KBM-7 (cell line): ENCODE results near the gene IGFBP6.

ENCODE experiments used
- DNase-seq: peaks from one replicate; pipeline ENCODE4 v3.0.0-alpha.2; 2015
- in situ Hi-C: fragments of 300-500 bp; cut with MboI; formaldehyde crosslinking; loops from 2 replicates; pipeline ENCODE4 v1.14.3; 2020; ENCODE audit warnings: low sequenced_read_pairs, low pct_unique_long_range_greater_than_20kb, mixed read lengths

The IGFBP6 gene

GRCh38 chr12:53057816-53058500, 39.5 kb upstream of the IGFBP6 start:
- no peak for DNase-seq
- in situ Hi-C loops = loop anchor here (25.0 kb wide), 1 partner anchor 229 kb away; the partner anchor contains the start of genes MYG1 and PFDN5

GRCh38 chr12:53058674-53059433, 38.6 kb upstream of the IGFBP6 start:
- DNase-seq = no peak
- in situ Hi-C loops = loop anchor here (25.0 kb wide), 1 partner anchor 228 kb away; the partner anchor contains the start of genes MYG1 and PFDN5

- in situ Hi-C loops = loop anchor here (25.0 kb wide), 1 partner anchor 228 kb away; the partner anchor contains the start of genes MYG1 and PFDN5
- no peak for DNase-seq
Observed at GRCh38 chr12:53059434-53060063, 37.9 kb upstream of the IGFBP6 start.

- DNase-seq = no peak
- in situ Hi-C loops = loop anchor here (25.0 kb wide), 1 partner anchor 227 kb away; the partner anchor contains the start of genes MYG1 and PFDN5
Observed at GRCh38 chr12:53060064-53060720, 37.3 kb upstream of the IGFBP6 start.

GRCh38 chr12:53060721-53061276, 36.7 kb upstream of the IGFBP6 start:
- DNase-seq = no peak
- in situ Hi-C loops = loop anchor here (25.0 kb wide), 1 partner anchor 227 kb away; the partner anchor contains the start of genes MYG1 and PFDN5

GRCh38 chr12:53061404-53062010, 36.0 kb upstream of the IGFBP6 start:
- in situ Hi-C loops = loop anchor here (25.0 kb wide), 1 partner anchor 226 kb away; the partner anchor contains the start of genes MYG1 and PFDN5
- no peak for DNase-seq

- in situ Hi-C loops = loop anchor here (25.0 kb wide), 1 partner anchor 225 kb away; the partner anchor contains the start of genes MYG1 and PFDN5
- no peak for DNase-seq
Observed at GRCh38 chr12:53062011-53062961, 35.2 kb upstream of the IGFBP6 start.

- DNase-seq = no peak
- in situ Hi-C loops = loop anchor here (25.0 kb wide), 1 partner anchor 224 kb away; the partner anchor contains the start of genes MYG1 and PFDN5
Observed at GRCh38 chr12:53062977-53063707, 34.3 kb upstream of the IGFBP6 start.

GRCh38 chr12:53063708-53064612, 33.5 kb upstream of the IGFBP6 start:
- in situ Hi-C loops = loop anchor here (25.0 kb wide), 1 partner anchor 223 kb away; the partner anchor contains the start of genes MYG1 and PFDN5
- no peak for DNase-seq

- in situ Hi-C loops = loop anchor here (25.0 kb wide), 1 partner anchor 222 kb away; the partner anchor contains the start of genes MYG1 and PFDN5
- DNase-seq = no peak
Observed at GRCh38 chr12:53064613-53065436, 32.6 kb upstream of the IGFBP6 start.

GRCh38 chr12:53065470-53065869, 32.0 kb upstream of the IGFBP6 start:
- no peak for DNase-seq
- in situ Hi-C loops = loop anchor here (25.0 kb wide), 1 partner anchor 222 kb away; the partner anchor contains the start of genes MYG1 and PFDN5

- DNase-seq = peak; percentile 66
- in situ Hi-C loops = loop anchor here (25.0 kb wide), 1 partner anchor 221 kb away; the partner anchor contains the start of genes MYG1 and PFDN5
Observed at GRCh38 chr12:53065975-53066931, 31.2 kb upstream of the IGFBP6 start.
